Glutamatergic neuron (in vitro differentiated cells): ENCODE measurements around the gene HSPB9. TPM values are rescaled to one million over a fixed set of nuclear protein-coding genes. Genes with fewer than 3 reads are reported as not detected.

ENCODE experiments used
- DNase-seq: peaks from one replicate; pipeline ENCODE4 v3.0.0; 2022
- H3K27ac Mint-ChIP-seq: one replicate; pipeline ENCODE4 v1.8.0; 2020; ENCODE audit warnings: mild to moderate bottlenecking, mixed read lengths, inconsistent platforms; ENCODE audit not compliant: unreplicated experiment
- H3K27me3 Mint-ChIP-seq: one replicate; pipeline ENCODE4 v1.8.0; 2020; ENCODE audit warnings: mild to moderate bottlenecking, moderate library complexity, mixed read lengths, inconsistent platforms; ENCODE audit not compliant: unreplicated experiment
- H3K36me3 Mint-ChIP-seq: one replicate; pipeline ENCODE4 v1.8.0; 2020; ENCODE audit warnings: mild to moderate bottlenecking, mixed read lengths, inconsistent platforms; ENCODE audit not compliant: unreplicated experiment
- H3K4me1 Mint-ChIP-seq: one replicate; pipeline ENCODE4 v1.8.0; 2020; ENCODE audit warnings: mild to moderate bottlenecking, low read depth, mixed read lengths, inconsistent platforms; ENCODE audit not compliant: unreplicated experiment
- H3K4me3 Mint-ChIP-seq: one replicate; pipeline ENCODE4 v1.8.0; 2020; ENCODE audit warnings: mild to moderate bottlenecking, mixed read lengths, inconsistent platforms; ENCODE audit not compliant: unreplicated experiment
- H3K9me3 Mint-ChIP-seq: one replicate; pipeline ENCODE4 v1.8.0; 2020; ENCODE audit warnings: mild to moderate bottlenecking, moderate library complexity, mixed read lengths, inconsistent platforms; ENCODE audit not compliant: unreplicated experiment
- total RNA-seq: library from RNA; stranded (reverse); fragmentation: NEBNext Ultra II Directional; extraction: Animal tissue kit (Norgen Biotek cat#: 25700); gene quantifications from one replicate; pipeline ENCODE4 v1.2.1, GENCODE V29; 2021; ENCODE audit not compliant: unreplicated experiment
- TF ChIP-seq, protein P1 (sequence below): fragments of 200-600 bp; sonication (generic); IDR thresholded peaks from one replicate; pipeline ENCODE4 v1.5.0; 2021; ENCODE audit not compliant: partially characterized antibody, unreplicated experiment

HSPB9 gene
- total RNA-seq, 1 donor from 2014 or later, result 0.44 TPM

DNA sequence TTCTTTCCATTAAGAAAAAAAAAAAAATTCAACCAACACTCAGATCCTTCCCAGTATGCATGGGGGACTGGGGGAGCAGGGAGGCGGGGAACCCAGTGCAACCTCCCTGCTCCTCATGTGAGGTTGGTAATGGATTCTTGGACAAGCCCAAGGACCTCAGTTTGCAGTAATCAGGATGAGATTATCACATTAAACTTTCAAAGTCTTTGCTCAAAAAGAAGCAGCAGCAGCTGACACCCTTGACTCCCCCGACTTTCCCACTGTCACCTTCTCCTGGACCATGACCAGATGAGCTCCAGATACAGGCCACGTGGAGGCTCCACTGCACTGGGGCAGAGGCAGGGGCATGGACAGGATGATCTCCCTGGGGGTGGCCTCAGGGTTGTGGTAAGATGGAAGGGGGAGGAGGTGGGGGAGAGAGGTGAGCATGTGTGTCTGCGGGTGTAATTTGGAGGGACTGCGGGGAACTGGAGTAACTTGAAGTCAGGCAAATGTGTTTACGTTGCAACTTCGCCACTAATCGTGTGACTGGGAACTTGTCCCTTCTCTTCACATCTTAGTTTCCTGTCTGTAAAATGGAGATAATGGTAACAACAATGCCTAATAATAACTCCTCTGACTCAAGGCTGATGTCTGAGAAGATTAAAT lies 44.1 kb upstream of the HSPB9 start:
- Mint-ChIP-seq H3K27ac (no peak overlapping the region), H3K27me3 (peaks cover 10% of the 10 kb centered on the region), H3K4me3 (no peak overlapping the region), H3K4me1 (no peaks in the 10 kb centered on the region), H3K36me3 (no peaks in the 10 kb centered on the region), H3K9me3 (no peaks in the 10 kb centered on the region)
- TF ChIP-seq, protein P1, sequence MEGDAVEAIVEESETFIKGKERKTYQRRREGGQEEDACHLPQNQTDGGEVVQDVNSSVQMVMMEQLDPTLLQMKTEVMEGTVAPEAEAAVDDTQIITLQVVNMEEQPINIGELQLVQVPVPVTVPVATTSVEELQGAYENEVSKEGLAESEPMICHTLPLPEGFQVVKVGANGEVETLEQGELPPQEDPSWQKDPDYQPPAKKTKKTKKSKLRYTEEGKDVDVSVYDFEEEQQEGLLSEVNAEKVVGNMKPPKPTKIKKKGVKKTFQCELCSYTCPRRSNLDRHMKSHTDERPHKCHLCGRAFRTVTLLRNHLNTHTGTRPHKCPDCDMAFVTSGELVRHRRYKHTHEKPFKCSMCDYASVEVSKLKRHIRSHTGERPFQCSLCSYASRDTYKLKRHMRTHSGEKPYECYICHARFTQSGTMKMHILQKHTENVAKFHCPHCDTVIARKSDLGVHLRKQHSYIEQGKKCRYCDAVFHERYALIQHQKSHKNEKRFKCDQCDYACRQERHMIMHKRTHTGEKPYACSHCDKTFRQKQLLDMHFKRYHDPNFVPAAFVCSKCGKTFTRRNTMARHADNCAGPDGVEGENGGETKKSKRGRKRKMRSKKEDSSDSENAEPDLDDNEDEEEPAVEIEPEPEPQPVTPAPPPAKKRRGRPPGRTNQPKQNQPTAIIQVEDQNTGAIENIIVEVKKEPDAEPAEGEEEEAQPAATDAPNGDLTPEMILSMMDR, result no peak
- DNase-seq, result no peak

DNA sequence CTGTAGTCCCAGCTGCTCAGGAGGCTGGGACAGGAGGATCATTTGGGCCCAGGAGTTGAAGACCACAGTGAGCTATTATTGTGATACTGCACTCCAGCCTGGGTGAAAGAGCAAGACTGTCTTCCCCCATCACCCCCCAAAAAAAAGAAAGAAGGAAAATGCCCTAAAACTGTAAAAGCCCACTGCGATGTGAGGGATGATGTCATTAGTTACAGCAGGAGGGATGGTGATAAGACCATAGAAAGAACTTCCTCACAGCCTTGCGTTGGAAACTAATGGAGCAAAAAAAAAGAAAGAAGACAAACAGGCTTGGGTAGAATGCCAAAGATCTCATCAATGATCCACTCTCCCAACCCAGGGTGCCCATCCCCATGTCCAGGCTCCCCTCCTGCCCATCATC lies 43.1 kb upstream of the HSPB9 start:
- H3K36me3 Mint-ChIP-seq, result no peaks in the 10 kb centered on the region
- no peak overlapping the region for H3K27ac Mint-ChIP-seq
- no peaks in the 10 kb centered on the region for H3K9me3 Mint-ChIP-seq

DNA sequence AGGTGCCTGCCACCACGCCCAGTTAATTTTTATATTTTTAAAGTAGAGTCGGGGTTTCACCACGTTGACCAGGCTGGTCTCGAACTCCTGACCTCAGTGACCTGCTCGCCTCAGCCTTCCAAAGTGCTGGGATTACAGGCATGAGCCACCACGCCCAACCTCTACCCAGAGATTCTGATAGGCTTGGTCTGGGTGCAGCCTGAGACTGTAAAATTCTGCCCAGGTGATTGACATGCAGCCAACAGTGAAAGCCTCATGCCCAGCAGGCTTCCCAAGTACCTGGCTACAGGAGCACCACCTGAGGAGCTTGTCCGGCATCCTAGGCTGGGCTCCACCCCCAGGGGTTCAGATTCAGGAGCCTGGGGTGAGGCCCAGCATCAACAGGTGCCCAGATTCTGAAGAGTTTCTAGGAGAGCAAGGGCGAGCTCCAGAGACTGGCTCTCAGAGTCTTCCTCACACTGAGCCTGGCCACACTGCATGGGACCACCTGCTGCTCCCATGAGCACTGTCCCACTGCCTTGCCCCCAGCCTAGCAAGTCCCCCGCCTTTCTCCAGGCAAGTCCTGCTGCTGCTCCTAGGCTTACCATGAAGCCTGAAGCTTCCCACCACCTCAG lies 41.0 kb upstream of the HSPB9 start:
- no peaks in the 10 kb centered on the region for H3K36me3 Mint-ChIP-seq
- no peak overlapping the region for H3K27ac Mint-ChIP-seq
- no peaks in the 10 kb centered on the region for H3K4me1 Mint-ChIP-seq
- no peaks in the 10 kb centered on the region for H3K9me3 Mint-ChIP-seq
- H3K4me3 Mint-ChIP-seq, result no peak overlapping the region
- no peak for DNase-seq
- no peaks in the 10 kb centered on the region for H3K27me3 Mint-ChIP-seq
- TF ChIP-seq, protein P1, result no peak

More for the DNA sequence above, 43.1 kb upstream of the HSPB9 start:
- peaks cover 3% of the 10 kb centered on the region for H3K27me3 Mint-ChIP-seq
- TF ChIP-seq, protein P1, result no peak
- H3K4me3 Mint-ChIP-seq, result no peak overlapping the region
- DNase-seq, result no peak
- H3K4me1 Mint-ChIP-seq, result no peaks in the 10 kb centered on the region

DNA sequence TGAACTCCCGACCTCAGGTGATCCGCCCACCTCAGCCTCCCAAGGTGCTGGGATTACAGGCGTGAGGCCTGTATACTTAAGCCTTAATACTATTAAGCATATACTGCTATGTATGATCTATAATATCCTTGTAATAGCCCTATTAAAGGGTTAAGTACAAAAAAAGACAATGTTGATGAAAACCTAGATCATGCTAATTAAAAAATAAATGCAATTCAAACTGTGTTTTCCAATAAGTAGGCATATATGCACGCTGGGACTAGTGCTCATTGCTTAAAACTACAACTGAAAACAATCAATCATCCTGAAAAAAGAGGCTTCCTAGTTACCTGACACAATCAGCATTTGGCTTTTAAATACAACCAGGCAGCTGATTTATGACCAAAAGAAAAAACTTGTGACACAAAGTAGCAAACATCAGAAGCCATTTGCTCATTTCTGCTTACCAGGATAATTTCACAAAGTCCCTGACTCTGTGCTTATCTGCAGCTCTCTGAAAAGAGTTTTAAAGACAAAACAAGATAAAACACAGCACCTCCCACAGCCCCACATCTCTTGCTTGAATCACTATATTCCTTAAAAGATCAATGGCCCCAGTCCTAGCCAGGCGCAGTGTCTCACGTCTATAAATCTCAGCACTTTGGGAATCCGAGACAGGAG lies 35.4 kb upstream of the HSPB9 start:
- no peaks in the 10 kb centered on the region for H3K4me1 Mint-ChIP-seq
- no peak overlapping the region for H3K27ac Mint-ChIP-seq
- peaks cover 6% of the 10 kb centered on the region for H3K27me3 Mint-ChIP-seq
- no peaks in the 10 kb centered on the region for H3K36me3 Mint-ChIP-seq
- H3K4me3 Mint-ChIP-seq, result no peak overlapping the region
- no peaks in the 10 kb centered on the region for H3K9me3 Mint-ChIP-seq
- TF ChIP-seq, protein P1, result no peak
- DNase-seq, result no peak
